Measurements from ENCODE around the gene MRPL12.

DNA sequence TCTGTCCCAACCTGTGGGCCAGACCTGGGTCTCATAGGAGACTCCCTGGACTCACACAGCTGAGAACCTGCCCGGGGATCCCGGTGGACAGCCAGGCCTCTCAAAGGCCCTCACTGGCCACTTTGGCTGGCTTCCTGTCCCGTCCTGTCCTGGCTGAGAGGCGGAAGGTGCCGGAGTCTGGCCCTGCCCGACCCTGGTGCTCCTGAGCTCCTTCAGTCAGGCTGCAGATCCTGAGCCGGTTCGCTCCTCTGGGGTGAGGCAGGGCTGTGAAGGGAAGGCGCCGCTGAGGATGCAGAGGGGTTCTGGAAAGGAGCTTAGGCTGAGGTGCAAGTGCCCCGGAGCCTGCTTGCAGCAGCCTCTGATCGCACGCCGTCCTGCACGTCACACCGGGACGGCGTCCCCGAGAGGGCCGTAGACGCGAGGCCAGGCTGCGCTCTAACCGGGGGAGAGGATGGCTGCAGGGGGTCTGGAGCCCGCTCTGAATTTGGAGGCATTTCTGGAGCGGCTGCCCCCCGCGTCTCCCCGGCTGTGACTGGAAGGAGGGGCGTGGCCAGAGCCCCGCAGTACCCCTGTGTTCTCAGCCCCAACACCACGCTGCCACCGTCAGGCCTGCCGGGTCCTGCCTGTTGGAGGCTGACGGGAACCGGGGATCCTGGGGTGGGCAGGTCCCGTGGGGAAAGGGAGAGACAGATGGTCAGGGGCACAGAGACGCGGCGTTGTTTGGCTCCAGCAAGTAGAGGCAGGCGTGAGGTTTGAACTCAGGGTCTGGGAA lies 15.2 kb upstream of the MRPL12 start:
- TF ChIP-seq, protein P1, sequence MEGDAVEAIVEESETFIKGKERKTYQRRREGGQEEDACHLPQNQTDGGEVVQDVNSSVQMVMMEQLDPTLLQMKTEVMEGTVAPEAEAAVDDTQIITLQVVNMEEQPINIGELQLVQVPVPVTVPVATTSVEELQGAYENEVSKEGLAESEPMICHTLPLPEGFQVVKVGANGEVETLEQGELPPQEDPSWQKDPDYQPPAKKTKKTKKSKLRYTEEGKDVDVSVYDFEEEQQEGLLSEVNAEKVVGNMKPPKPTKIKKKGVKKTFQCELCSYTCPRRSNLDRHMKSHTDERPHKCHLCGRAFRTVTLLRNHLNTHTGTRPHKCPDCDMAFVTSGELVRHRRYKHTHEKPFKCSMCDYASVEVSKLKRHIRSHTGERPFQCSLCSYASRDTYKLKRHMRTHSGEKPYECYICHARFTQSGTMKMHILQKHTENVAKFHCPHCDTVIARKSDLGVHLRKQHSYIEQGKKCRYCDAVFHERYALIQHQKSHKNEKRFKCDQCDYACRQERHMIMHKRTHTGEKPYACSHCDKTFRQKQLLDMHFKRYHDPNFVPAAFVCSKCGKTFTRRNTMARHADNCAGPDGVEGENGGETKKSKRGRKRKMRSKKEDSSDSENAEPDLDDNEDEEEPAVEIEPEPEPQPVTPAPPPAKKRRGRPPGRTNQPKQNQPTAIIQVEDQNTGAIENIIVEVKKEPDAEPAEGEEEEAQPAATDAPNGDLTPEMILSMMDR (tag by site-specific recombination; IDR thresholded peaks at IDR 0.05): no peak
- TF ChIP-seq ZNF112 (tag by site-specific recombination; IDR thresholded peaks at IDR 0.05): no peak
- TF ChIP-seq PBX3 (CRISPR knock-in tag; IDR thresholded peaks at IDR 0.05): no peak
- TF ChIP-seq, protein P2, sequence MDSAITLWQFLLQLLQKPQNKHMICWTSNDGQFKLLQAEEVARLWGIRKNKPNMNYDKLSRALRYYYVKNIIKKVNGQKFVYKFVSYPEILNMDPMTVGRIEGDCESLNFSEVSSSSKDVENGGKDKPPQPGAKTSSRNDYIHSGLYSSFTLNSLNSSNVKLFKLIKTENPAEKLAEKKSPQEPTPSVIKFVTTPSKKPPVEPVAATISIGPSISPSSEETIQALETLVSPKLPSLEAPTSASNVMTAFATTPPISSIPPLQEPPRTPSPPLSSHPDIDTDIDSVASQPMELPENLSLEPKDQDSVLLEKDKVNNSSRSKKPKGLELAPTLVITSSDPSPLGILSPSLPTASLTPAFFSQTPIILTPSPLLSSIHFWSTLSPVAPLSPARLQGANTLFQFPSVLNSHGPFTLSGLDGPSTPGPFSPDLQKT (IDR thresholded peaks at IDR 0.05; ENCODE audit: borderline replicate concordance, low read depth, low read length): no peak
- TF ChIP-seq KLF17 (tag by site-specific recombination; IDR thresholded peaks at IDR 0.05): no peak
- no peak for TF ChIP-seq ZNF274 (IDR thresholded peaks at IDR 0.05; ENCODE audit: low read length)
- TF ChIP-seq ZNF274 (tag by site-specific recombination; IDR thresholded peaks at IDR 0.05; ENCODE audit: borderline replicate concordance): no peak
- TF ChIP-seq ZEB2 (tag by site-specific recombination; IDR thresholded peaks at IDR 0.05): no peak

Measured in HEK293 (cell line).